ENCODE data around the gene FCRLB.
"Not testable (repeated sequence)": the region's sequence is repeated elsewhere in the genome, so short reads cannot be mapped to it uniquely, and the experiment has no call there.

FCRLB gene

DNA sequence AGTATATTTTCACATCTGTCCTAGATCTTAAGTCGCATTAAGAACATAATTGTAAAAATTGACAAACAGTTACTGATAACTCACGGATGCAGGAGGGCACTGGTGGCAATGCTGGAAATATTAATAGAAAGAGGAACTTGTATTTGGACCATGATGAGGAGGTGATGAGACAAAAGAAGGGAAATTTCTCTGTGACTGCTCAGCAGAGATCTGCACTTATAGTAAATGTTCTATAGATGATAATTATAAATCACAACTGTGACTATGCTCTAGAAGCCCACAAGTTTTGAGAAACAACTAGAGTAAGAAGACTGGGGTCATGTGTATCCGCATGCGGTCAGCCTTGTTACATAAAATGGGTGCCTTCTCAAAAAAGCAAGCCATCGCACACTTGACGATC, 19.6 kb downstream of the FCRLB start:
- DNase-seq (ENCODE audit: low read depth), result no peak

DNA sequence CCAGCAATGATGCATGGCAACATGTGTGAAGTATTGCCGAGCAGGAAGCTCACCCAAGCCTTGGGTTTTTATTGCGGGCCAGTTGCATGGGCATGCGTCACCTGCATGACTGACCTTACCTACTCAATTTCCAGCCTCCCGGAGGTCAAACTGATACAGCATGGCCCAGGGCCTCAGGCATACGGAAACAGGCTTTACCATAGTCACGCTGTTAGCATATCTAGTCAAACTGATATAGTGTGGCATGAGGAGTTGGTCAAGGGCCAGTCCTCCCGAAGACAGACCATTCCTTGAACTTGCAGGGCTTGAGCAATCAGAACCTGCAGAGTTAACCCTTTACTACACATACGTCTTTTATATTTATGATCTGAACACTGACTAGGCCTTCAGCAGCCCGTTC, 21.9 kb downstream of the FCRLB start:
- DNase-seq (ENCODE audit: low read depth), result no peak

GRCh38 chr1:161747801-161748200, 26.5 kb downstream of the FCRLB start:
- no peak for DNase-seq (ENCODE audit: low read depth)

- DNase-seq (ENCODE audit: low read depth), result peak; percentile 80
These were observed 28.4 kb downstream of the FCRLB start, which contains the start of gene DUSP12 for GRCh38 chr1:161749509-161750407. TSS of gene DUSP12 (plus strand) at chr1:161749786. CDS start at chr1:161749802, 16 bp downstream.

DNA sequence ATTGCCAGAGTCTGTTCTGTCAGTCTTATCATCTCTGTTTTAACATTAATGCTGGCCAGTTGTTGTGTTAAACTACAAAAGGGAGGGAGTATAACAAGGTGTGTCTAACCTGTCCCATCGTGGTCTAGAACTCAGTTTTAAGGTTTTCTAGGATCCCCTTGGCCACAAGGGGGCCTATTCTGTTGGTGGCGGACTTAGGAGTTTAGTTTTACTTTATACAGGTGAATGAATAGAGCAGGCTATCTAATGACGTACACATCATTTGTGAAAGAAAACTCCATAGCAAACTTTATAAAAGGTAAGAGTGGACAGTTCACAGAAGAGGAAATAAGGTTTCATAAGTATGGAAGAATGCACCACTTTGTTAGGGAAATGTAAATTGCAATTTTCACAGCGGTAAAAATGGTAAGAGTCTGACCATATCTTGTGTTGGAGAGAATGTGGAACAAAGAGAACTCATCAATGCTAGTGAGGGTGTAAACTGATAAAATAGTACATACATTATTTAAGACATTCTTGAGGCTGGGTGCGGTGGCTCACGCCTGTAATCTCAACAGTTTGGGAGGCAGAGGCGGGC, 42.3 kb downstream of the FCRLB start:
- peak; percentile 8 for DNase-seq (ENCODE audit: low read depth)

GRCh38 chr1:161766102-161766981, 45.0 kb downstream of the FCRLB start, which contains the start of gene ATF6:
TSS of gene ATF6 (plus strand) at chr1:161766320. CDS start at chr1:161766361, 41 bp downstream.
- peak; percentile 68 for DNase-seq (ENCODE audit: low read depth)

GRCh38 chr1:161768461-161768860, 47.1 kb downstream of the FCRLB start:
- DNase-seq (ENCODE audit: low read depth), result no peak

DNA sequence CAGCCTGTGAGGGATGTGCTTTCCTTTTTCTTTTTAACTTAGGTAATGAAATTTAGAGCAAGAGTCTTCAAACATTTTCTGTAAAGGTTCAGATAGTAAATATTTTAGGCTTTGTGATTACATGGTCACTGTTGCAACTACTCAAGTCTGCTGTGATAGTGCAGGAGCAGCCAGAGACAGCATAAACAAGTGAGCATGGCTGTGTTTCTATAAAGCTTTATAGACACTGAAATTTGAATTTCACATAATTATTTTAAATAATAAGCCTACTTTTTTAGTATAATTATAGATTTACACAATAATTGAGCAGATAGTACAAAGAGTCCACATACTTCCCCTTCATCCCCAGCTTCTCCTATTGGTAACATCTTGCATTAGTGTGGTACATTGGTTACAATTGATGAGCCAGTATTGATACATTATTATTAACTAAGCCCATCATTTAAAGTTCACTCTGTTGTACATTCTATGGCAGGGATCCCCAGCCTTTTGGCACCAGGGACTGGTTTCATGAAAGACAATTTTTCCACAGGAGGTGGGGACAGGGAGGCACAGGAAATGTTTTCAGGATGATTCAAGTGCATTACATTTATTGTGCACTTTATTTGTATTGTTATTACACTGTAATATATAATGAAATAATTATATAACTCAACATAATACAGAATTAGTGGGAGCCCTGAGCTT, 47.8 kb downstream of the FCRLB start:
- no peak for DNase-seq (ENCODE audit: low read depth)

- not testable (repeated sequence) for DNase-seq (ENCODE audit: low read depth)
These were observed 48.3 kb downstream of the FCRLB start for GRCh38 chr1:161769673-161770045.

DNA sequence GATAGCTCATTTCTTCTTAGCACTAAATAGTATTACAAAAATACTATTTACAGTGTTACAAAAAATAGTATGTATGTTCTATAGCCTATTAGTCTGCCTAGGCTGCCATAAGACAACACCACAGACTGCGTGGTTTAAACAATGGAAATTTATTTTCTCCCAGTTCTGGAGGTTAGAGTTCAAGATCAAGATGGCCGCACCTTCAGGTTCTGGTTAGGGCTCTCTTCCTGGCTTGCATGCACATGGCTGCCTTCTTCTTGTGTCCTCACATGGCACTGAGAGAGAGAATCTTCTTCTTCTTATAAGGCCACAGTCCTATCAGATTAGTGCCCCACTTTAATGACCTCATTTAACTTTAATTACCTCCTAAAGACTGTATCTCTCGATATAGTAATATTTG, 48.9 kb downstream of the FCRLB start:
- DNase-seq (ENCODE audit: low read depth), result no peak

- DNase-seq (ENCODE audit: low read depth), result no peak
These were observed 49.8 kb downstream of the FCRLB start for GRCh38 chr1:161771161-161771560.

DNA sequence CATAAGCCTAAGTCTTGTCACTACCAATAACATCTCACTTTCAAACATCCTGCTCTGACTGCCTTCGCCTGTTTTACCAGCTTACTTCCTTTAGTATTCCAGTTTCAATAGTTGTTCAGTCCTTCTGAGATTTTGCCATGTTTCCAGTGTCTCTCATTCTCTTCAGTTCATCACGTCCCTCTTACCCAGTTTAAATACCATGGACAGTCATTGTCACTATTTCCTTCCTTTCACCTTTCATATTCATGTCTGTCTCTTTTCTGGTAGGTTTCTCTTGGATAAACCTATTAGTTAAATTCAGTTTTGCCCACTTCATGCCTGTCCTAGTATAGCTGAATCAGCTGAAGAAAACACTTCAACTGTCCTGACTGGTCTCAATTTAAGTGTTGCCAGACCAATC, 50.6 kb downstream of the FCRLB start:
- DNase-seq (ENCODE audit: low read depth), result no peak

DNA sequence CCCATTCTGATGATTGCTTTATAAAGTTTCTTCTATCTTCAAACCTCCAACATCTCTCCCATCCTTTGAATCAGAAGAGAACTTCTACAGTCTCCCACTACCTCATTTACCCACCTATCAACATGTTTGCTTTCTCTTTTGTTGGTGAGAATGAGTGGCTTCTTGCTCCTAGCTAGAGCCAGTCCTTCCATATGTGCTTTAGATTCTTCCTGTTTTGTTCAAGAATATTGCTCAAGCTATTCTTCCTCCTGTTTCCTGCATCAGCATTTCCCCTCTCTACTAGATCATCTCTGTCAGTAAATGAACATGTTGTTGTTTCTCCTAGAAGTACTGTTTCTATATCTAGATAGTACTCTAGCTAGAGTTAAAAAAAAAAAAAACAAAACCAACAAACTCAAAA, 51.1 kb downstream of the FCRLB start:
- no peak for DNase-seq (ENCODE audit: low read depth)

GRCh38 chr1:161773791-161774190, 52.4 kb downstream of the FCRLB start:
- no peak for DNase-seq (ENCODE audit: low read depth)

GRCh38 chr1:161777261-161777660, 55.9 kb downstream of the FCRLB start:
- no peak for DNase-seq (ENCODE audit: low read depth)
